NCI-H510A treated with DMSO at 0.1 percent for 48 hours (cell line): ENCODE measurements around the gene USB1.

Experiments
- DNase-seq: peaks from one replicate; lab custom pipeline; 2025; lab: John Stamatoyannopoulos, UW

The USB1 gene, protein sequence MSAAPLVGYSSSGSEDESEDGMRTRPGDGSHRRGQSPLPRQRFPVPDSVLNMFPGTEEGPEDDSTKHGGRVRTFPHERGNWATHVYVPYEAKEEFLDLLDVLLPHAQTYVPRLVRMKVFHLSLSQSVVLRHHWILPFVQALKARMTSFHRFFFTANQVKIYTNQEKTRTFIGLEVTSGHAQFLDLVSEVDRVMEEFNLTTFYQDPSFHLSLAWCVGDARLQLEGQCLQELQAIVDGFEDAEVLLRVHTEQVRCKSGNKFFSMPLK

DNA sequence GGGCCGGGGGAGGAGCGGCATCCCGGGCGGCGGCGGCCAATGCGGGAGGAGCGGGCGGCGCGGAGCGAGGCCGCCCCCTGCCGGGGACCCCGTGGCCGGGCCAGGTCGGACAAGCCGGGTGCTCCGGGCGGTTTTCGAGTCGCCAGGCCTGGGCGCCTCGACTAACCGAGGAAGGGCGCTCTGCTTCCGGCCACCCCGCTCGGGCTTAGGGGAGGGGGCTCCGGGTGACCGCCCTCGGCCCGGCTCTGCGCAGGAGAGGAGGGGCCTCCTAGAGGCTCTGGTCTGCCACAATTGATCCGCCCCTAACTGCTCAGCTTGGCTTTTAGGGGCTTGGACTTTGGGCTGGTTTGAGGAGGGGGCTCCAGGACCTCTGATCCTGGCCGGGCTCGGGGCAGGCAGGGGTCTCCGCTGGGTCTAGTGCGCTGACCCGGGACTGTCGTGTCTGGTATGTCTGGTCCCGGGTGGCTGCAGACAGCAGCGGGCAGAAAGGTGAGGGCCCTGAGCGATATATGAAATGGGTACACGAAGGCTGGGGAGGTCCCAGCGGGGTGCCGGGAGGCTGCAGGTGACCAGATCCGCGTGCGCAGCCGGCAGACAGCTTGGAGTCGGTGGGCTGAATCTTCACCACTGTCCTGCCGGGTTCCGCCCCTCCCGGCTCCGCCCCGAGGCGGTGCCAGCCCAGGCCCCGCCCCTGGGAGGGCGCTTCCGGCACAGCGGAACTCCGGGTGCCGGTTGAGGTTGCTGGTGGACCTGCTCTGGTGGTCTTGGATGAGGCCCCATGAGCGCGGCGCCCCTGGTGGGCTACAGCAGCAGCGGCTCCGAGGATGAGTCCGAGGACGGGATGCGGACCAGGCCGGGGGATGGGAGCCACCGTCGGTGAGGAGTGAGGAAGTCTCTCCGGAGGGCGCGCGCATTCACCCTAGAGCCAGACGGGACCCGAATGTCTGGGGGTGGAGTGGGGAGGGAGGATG is at the start of gene USB1:
TSS of gene USB1 (plus strand) at position 702 of the 971 bp plus-strand sequence. CDS start at position 779, 77 bp downstream.
- DNase-seq, result peak; percentile 53

DNA sequence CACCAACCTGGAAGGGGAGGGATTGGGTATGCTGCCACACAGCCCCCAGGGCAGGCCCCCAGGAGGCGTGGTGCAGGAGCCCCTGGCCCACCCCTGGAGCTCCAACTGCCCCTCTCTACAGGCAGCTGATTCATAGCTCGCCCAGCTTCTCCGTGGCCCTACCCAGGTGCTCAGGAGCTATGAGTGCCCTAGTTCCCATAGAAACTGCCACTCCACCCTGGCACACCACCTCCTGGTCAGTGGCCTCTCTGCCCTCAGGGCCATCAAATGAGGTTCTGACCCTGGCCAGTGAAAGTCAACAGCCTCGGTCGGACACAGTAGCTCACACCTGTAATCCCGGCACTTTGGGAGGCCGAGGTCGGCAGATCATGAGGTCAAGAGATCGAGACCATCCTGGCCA is 48.3 kb upstream of the USB1 start:
- DNase-seq, result no peak

DNA sequence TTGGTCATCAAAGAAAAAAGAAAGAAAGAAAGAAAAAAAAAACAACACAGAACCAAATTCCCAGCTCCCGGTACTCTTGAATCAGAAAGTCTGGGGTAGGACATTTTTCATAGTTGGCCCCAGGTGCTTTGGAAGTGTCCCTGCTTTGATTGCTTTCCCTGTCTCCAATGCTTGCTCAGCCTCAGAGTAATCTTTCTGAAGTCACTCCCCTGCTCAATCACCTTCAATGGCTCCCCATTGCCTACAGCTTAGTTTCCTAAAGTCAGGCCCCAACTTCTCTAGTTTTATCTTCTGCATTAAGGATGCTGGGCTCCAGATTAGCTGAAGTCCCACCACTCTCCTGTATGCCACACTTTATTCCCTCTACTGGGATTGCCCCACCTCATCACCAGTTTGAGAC is 47.4 kb upstream of the USB1 start:
- DNase-seq, result no peak

DNA sequence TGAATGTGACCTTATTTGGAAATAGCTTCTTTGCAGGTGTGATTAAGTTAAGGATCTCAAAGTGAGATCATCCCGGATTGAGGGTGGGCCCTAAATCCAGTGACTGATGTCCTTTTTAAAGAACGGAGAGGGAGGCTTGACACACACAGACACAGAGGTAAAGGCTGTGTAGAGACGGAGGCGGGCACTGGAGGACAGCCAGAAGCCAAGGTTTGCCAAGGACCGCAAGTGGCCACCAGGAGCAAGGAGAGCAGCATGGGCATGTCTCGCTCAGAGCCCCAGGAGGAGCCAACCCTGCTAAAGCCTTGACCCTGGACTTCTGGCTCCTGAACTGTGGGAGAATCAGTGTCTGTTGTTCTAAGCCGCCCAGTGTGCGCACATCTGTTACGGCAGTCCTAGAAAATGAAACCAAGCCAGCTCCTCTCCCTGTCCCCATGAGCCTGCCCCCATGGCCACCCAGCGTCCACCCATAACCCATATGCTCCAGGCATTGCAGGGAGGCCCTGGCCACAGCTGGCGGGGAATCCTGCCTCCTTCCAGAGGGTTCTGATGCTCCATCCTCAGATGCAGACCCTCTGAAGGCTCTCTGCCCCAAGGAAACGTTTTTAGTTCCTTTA is 45.5 kb upstream of the USB1 start:
- DNase-seq, result peak; percentile 24

DNA sequence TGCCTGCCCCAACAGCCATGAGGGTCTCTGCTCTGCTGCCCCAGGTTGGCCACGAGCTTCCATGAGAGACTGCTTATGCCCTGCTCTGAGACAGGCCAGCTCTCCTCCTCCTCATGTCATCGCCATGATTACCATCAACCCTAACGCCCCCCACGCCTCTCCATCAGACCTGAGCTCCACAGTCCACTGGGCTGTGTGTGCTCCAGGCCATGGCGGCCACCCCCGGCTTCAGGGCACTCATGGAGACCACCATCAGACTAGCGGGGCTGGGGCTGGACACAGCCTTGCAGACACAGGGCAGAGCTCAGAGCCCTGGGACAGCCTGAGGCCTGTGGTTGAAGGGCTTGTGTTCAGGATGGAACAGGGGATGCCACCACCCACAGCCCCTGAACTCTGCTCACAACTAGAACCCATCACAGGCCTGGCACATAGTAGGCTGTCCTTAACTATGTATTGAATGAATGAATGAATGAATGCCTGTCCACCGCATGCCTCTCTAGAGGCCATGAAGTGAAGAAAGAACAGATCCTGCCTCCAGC is 44.9 kb upstream of the USB1 start:
- no peak for DNase-seq

DNA sequence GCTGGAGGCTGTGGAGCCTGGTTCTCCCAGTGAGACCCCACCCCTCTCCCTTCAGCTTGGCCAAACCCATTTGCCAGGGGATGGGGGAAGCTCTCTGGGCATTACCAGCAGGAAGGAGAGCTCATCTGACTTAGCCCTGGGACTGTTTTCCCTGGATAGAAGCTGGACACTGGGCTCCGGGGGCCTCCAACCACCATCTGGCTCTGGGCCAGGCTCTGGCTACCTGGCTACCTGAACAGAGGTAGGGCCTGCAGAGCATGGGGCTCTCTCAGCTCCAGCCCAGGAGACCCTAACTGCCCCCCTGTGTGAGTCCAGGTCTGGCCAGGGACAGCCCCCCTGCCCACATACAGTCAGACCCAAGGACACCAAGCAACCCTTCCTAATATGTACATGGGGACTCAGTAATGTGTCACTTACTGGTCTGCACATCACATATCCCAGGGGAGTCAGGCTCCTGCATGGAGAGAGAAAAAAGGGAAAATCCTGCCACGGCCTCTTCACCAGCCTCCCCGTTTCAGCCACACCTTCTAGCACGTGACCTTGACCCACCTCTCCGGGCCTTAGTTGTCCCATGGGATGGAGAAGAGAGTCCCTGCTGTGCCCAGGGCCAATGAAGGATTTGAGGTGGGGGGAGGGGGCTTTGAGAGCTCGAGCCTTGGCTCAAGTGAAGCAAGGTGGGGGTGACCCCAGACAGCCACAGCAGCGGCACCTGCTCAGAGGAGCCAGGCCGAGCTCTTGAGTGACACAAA is 44.1 kb upstream of the USB1 start:
- no peak for DNase-seq

DNA sequence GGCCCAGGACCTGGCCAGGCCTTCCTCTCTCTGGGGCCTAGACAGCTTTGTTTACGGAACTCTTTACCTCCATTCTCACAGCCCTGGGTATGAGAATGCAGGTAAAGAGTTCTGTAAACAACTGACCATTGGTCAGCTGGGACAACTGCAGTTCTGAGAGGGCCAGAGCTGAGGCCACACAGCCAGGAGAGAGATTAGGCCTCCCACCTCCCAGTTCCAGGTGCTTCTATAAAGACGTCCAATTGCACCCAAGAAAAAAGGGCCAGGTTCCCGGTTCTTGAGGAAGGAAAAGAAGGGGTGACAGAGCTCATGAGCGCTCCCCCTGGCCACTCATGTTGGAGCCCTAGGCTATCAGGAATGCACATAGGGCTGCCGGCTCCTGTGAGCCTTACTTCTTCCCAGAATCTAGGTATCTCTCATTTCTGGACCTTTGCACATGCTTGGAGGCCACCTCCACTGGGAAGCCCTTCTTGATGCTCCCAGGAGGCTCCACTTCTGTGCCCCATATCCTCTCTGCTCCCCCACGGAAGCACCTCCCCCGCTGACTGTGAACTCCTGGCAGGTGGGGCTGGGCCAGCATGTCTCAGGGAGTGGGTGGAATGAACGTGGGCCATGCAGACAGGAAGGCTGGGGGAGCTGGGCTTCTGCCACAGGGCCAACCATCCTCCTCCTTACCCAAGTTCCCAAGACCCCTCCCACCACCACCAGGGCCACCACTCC is 43.4 kb upstream of the USB1 start:
- DNase-seq, result peak; percentile 34

DNA sequence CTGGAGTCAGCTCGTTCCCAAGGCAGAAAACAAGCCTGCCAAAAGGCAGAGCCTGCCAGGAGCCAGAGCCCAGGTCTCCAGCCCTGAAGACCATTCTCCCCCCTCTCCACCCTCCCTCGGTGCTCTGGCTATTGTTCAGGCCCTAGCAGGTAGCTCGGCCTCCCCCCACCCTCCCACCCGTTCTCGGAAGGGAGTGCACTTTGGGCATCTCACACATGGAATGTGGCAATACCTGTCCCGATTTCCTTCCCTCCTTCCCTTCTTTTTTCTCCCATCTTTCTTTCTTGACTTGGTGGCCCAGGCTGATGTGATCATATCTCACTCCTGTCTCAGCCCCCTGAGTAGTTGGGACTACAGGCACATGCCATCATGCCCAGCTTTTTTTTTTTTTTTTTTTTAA is 42.7 kb upstream of the USB1 start:
- no peak for DNase-seq

DNA sequence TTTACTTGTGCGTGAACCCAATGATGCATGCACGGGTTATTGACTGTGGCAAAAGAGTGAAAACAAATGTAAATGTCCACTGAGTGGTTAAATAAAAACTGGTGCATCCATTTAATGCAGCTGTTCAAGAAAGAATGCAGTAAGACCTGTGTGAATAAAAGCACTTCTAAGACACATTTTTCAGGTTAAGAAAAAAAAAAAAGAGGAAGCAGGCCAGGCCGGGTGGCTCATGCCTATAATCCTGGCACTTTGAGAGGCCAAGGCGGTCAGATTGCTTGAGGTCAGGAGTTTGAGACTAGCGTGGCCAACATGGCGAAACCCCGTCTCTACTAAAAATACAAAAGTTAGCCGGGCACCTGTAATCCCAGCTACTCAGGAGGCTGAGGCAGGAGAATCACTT is 42.1 kb upstream of the USB1 start:
- no peak for DNase-seq

DNA sequence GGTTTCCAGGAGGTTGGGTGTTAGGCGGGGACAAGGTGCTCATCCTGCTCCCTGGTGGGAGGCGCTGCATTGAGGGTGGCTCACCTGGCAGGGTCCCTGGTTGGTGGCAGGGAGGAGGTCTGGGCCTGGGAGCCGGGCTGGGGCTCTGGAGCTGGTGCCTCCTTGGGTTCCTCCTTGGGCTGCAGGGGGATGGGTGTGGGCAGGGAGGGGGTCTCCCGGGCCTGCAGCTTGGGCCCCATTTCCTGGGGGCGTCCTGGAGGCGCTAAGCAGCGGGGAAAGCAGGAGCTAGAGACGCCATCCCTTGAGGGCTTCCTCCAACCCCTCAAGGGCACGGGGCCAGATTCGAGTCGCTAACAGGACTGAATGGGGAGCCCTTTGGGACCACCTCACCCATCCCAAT is 41.4 kb upstream of the USB1 start:
- DNase-seq, result no peak

DNA sequence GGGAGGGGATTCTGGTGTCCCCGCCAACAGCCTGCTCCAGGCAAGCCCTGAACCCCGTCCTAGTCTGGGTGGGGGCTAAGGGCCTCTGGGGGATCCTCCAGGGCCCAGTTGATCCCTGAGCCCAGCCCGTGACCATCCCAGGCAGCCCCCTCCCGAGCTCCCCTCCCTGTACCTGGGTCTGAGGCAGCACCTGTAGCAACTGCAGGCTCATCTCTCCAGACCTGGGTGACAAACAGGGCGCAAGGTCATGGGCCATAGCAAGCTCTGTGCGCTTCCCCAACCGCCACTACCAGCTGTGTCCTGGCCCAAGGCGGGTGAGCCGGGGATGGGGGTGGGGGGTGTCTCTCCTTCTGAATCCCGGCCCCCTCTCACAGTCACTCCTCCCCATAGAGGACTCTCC is 40.9 kb upstream of the USB1 start:
- no peak for DNase-seq

DNA sequence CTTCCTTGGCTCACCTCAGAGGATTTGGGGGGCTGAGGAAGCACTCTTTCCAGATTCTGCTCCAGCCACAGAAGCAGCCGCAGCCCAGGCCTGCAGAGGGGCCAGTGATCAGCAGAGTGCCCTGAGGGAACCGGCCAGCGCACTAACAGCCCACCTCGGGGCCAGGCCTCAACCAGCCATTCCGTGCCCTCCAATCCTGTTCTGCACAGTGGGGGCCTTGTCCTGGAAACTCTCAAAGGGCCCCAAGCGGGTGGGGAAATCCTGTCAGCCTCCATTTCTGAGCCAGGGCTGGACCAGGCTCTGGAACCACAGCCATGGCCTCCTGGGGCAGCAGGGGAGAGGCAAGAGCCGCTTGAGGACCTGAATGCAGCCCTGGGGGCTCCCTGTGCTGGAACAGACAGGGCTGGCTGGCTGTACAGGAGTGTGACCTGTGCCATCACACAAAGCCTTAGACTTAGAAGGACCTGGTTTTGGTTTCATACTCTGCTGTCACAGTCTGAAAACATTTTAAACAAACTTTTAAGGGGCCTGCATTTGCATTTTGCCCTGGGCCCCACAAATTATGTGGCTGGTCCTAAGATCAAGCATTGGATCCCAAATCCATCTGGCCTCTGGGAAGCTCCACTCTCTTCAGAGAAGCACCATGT is 40.3 kb upstream of the USB1 start:
- no peak for DNase-seq

DNA sequence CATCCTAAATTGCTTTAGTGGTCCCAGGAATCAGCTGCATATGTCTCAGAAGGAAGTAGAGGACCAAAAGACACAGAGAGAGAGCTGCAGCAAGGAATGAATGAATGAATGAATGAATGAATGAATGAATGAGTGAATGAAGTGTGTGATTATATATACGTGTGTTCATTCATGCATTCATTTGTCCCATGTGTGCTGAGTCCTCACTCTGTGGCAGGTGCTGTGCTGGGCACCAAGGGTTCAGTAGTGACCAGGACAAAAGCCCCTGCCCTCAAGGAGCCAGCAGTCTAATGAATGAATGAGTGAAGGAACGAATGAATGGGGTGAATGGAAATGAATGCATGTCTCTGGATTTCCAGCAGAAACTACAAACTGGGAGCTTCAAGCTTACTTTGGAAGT is 39.7 kb upstream of the USB1 start:
- DNase-seq, result no peak

DNA sequence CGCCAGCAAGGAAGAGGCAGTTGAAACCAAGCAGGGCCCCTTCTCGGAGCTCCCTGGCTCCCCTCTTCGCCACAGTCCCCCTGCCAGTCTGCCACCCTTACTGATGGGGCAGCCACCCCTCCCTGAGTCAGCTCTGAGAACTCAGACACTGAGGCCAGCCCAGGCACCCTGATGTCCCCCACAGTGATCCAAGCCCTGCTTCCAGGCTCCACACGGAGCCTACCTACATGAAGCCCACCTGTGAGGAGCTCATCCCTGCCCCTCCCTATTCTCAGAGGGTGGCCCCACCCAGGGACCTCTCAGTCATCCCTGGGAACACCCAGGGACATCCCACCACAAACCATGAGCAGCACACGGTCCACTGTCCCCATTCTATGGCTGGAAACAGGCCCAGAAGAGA is 39.2 kb upstream of the USB1 start:
- no peak for DNase-seq

DNA sequence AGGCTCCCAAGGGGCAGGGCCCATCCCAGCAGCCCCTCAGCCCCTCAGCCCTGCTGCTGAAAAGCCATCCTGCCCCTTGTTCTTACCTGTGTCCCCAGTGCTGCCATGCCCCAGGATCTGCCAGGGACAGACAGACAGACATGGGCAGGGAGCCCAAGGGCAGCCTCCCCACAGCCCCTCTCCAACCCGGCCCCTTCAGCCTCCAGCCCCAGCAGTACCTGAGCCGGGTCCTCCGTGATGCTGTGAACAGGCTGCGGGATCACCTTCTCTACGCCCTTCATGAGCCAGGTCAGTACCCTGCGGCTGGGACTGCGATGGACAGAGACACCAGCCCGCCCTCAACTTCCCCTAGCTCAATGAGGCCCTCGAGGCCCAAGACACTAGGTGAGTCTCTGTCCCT is 38.5 kb upstream of the USB1 start:
- no peak for DNase-seq

DNA sequence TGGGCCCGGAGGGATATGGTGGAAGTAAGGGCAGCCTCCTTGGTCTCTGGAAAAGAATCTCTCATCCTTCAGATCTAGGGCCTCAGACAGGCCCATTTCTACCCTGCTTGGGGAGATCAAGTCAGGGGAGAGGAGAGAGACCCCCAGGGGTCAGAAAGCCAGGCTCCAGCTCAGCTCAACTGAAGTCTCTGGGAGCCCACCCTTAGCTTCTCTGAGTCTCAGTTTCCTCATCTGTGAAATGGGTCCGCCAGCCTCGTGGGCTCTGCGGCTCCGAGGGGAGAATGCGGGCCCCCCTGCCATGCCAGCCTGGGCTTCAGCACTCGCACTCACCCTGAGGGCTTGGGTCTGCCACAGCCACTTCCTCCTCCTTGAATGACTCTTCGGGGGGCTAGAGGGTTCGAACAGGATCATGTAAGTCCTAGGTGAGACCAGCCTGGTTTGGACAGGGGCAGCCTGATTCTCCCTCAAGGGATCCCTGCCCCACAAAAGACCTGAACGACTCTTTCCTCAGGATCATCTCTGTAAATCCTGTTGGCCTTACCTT is 37.0 kb upstream of the USB1 start:
- DNase-seq, result no peak

DNA sequence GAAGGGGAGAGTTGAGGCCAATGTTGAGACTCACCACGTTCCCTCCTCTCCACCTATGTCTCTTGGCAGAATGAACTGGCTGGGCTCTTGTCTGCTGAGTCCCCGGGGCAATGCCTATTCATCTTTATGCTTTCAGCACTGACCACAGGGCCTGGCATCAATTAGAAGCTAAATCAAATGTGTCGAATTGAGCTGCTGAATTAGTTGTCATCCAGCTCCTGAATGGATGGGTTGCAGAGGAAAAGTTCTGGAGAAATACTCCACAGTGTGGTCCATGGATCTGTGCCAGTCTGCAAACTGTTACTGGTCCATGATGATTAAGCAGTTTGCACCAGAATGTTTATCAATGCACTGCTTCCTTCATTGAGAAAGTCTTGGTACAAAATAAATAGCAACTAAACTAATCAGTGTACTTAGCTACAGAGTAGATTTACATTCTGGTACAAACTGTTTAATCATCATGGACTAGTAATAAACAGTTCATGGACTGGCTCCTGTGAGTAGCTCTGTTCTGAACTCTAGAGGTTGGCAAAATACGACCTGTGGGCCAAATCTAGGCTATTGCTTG is 34.9 kb upstream of the USB1 start:
- no peak for DNase-seq

DNA sequence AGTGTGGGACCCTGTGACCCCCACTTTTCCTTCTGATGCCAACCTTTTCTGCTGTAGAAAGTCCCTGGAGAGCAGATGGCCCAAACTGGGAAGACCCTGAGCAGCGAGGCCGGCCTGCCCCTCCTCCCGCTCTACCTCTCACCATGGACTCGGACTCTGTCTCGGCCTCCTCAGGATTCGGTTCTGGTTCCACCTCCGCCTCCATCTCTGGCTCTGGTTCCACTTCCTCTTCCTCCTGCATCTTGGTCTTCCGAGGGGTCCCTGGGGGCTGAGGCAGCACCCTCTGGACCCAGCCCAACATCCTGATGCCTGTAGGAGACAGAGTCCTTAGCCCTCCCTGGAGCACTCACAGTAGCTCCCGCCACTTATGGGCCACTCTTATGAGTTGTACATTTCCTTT is 34.2 kb upstream of the USB1 start:
- DNase-seq, result no peak

DNA sequence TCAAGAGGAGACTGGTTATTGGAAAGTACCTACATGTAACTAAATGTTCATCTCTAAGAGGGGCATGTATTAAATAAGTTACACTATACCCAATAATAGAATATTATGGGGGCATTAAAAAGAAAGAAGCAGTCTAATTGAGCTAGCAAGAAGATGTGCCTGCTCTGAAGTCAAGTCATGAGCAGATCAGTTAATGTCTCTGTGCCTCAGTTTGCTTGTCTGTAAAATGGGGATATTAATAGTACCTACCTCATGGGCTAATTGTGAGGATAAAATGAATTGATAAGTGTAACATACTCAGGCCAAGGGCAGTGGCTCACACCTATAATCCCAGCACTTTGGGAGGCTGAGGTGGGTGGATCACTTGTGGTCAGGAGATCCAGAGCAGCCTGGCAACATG is 33.3 kb upstream of the USB1 start:
- DNase-seq, result no peak

DNA sequence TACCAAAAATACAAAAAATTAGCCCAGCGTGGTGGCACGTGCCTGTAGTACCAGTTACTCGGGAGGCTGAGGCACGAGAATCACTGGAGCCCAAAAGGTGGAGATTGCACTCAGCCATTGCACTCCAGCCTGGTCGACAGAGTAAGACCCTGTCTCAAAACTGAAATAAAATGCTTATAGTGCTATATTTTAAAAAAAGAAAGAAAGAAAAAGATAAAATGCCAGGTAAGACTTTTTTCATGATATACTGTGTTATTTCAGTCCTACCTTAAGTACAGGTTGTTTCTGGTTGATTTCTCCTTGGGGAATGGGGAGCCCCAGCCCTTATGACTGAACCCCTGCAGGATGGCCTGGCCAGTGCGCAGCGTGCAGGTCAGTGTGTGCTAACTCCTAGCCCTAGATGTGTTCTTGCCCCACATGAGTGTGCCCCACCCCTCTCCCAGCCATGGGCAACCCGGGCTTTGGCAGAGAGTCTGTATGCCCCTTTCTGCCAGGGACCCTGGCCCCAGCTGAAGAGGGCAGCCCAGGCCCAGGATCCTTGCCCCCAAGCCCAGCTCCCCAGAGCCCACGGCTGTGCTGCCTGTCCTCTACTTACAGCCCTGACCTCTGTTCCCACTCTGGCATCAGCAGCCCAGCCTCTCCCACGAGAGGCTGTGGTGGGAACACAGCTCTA is 31.6 kb upstream of the USB1 start:
- DNase-seq, result no peak
